ENCODE measurements around the gene TNRC6C.

The TNRC6C gene

GRCh38 chr17:78108726-78109488 is 150.4 kb downstream of the TNRC6C start:
- no peak for DNase-seq (ENCODE audit: low read depth)

GRCh38 chr17:78109489-78109761 is 150.9 kb downstream of the TNRC6C start:
- TF ChIP-seq POLR2A (IDR thresholded peaks at IDR 0.05; ENCODE audit: extremely low read depth, insufficient read length) (no peak), CTCF (IDR thresholded peaks at IDR 0.05; ENCODE audit: low read depth, low read length) (no peak), MYC (IDR thresholded peaks at IDR 0.05; ENCODE audit: low read depth, low read length) (no peak), MAX (IDR thresholded peaks at IDR 0.05; ENCODE audit: low read depth, low read length) (no peak)
- no peak for DNase-seq (ENCODE audit: low read depth)
- H3K4me3 ChIP-seq (ENCODE audit: low read depth, low read length): no peak overlapping the region

More at GRCh38 chr17:78108726-78109488, 150.4 kb downstream of the TNRC6C start:
- H3K4me3 ChIP-seq (ENCODE audit: low read depth, low read length): no peak overlapping the region
- TF ChIP-seq POLR2A (IDR thresholded peaks at IDR 0.05; ENCODE audit: extremely low read depth, insufficient read length): no peak
- no peak for TF ChIP-seq CTCF (IDR thresholded peaks at IDR 0.05; ENCODE audit: low read depth, low read length)
- TF ChIP-seq MAX (IDR thresholded peaks at IDR 0.05; ENCODE audit: low read depth, low read length): no peak
- TF ChIP-seq MYC (IDR thresholded peaks at IDR 0.05; ENCODE audit: low read depth, low read length): no peak

- no peak overlapping the region for H3K4me3 ChIP-seq (ENCODE audit: low read depth, low read length)
- TF ChIP-seq CTCF (IDR thresholded peaks at IDR 0.05; ENCODE audit: low read depth, low read length) (no peak), POLR2A (IDR thresholded peaks at IDR 0.05; ENCODE audit: extremely low read depth, insufficient read length) (no peak), MYC (IDR thresholded peaks at IDR 0.05; ENCODE audit: low read depth, low read length) (no peak), MAX (IDR thresholded peaks at IDR 0.05; ENCODE audit: low read depth, low read length) (no peak)
- DNase-seq (ENCODE audit: low read depth): no peak
Observed at GRCh38 chr17:78110363-78111015, 152.0 kb downstream of the TNRC6C start.

GRCh38 chr17:78111016-78111726 is 152.7 kb downstream of the TNRC6C start:
- no peak for DNase-seq (ENCODE audit: low read depth)
- no peak for TF ChIP-seq MYC (IDR thresholded peaks at IDR 0.05; ENCODE audit: low read depth, low read length)
- TF ChIP-seq MAX (IDR thresholded peaks at IDR 0.05; ENCODE audit: low read depth, low read length): no peak
- TF ChIP-seq CTCF (IDR thresholded peaks at IDR 0.05; ENCODE audit: low read depth, low read length): no peak
- no peak for TF ChIP-seq POLR2A (IDR thresholded peaks at IDR 0.05; ENCODE audit: extremely low read depth, insufficient read length)
- H3K4me3 ChIP-seq (ENCODE audit: low read depth, low read length): no peak overlapping the region

- H3K4me3 ChIP-seq (ENCODE audit: low read depth, low read length): no peak overlapping the region
- no peak for TF ChIP-seq MAX (IDR thresholded peaks at IDR 0.05; ENCODE audit: low read depth, low read length)
- TF ChIP-seq MYC (IDR thresholded peaks at IDR 0.05; ENCODE audit: low read depth, low read length): no peak
- TF ChIP-seq CTCF (IDR thresholded peaks at IDR 0.05; ENCODE audit: low read depth, low read length): no peak
- TF ChIP-seq POLR2A (IDR thresholded peaks at IDR 0.05; ENCODE audit: extremely low read depth, insufficient read length): no peak
- DNase-seq (ENCODE audit: low read depth): no peak
Observed at GRCh38 chr17:78111727-78112517, 153.4 kb downstream of the TNRC6C start.

All from NB4 (cell line).